Camera-type eye (tissue), 1 donor: ENCODE data around the gene GNAI1. TPM values are rescaled to one million over a fixed set of nuclear protein-coding genes. Genes with fewer than 3 reads are reported as not detected.

Experiments
- total RNA-seq: library from RNA; depleted of rRNA; stranded (reverse); fragments of >200 nt; gene quantifications from one replicate; pipeline ENCODE4 v1.2.3, GENCODE V29; 2014

The GNAI1 gene
- total RNA-seq, result 65.3 TPM

GRCh38 chr7:80134536-80135308 lies at the start of gene GNAI1:
TSS of gene GNAI1 (plus strand) at chr7:80134831. CDS start at chr7:80135161, 330 bp downstream.

